ENCODE measurements around the gene ZNF709.
"Not testable (repeated sequence)": the region's sequence is repeated elsewhere in the genome, so short reads cannot be mapped to it uniquely, and the experiment has no call there.

DNA sequence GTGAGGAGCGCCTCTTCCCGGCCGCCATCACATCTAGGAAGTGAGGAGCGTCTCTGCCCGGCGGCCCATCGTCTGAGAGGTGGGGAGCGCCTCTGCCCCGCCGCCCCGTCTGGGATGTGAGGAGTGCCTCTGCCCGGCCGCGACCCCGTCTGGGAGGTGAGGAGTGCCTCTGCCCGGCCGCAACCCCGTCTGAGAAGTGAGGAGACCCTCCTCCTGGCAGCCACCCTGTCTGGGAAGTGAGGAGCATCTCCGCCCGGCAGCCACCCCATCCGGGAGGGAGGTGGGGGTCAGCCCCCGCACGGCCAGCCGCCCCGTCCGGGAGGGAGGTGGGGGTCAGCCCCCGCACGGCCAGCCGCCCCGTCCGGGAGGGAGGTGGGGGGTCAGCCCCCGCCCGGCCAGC, 17.0 kb downstream of the ZNF709 start:
- TF ChIP-seq, protein P1, sequence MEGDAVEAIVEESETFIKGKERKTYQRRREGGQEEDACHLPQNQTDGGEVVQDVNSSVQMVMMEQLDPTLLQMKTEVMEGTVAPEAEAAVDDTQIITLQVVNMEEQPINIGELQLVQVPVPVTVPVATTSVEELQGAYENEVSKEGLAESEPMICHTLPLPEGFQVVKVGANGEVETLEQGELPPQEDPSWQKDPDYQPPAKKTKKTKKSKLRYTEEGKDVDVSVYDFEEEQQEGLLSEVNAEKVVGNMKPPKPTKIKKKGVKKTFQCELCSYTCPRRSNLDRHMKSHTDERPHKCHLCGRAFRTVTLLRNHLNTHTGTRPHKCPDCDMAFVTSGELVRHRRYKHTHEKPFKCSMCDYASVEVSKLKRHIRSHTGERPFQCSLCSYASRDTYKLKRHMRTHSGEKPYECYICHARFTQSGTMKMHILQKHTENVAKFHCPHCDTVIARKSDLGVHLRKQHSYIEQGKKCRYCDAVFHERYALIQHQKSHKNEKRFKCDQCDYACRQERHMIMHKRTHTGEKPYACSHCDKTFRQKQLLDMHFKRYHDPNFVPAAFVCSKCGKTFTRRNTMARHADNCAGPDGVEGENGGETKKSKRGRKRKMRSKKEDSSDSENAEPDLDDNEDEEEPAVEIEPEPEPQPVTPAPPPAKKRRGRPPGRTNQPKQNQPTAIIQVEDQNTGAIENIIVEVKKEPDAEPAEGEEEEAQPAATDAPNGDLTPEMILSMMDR (IDR thresholded peaks at IDR 0.05) = not testable (repeated sequence)
- not testable (repeated sequence) for TF ChIP-seq POLR2A (IDR thresholded peaks at IDR 0.05)

Measured in testis (tissue), 2 donors.